Measurements from ENCODE around the gene SULT6B1. TPM values are rescaled to one million over a fixed set of nuclear protein-coding genes. Genes with fewer than 3 reads are reported as not detected.
"Not testable (repeated sequence)": the region's sequence is repeated elsewhere in the genome, so short reads cannot be mapped to it uniquely, and the experiment has no call there.

Gene SULT6B1
- total RNA-seq, 2 experiments from 2014 or later, result not detected

- intact Hi-C loops (cut with DNase I, micrococcal nuclease), result loop anchor here (1.0 kb wide), 4 partner anchors 28 to 128 kb away; partner anchors contain the start of genes CEBPZ (in 2 of the 2), NDUFAF7 (in 2 of the 2) and PRKD3 (in 1 of the 2)
- H3K27me3 Mint-ChIP-seq; H3K9me3 Mint-ChIP-seq (ENCODE audit: low read depth); DNase-seq; POLR2A ChIA-PET: not testable (repeated sequence)
- Mint-ChIP-seq H3K27ac (peak overlapping the region; percentile 95), H3K4me1 (peaks cover 28% of the 10 kb centered on the region), H3K4me3 (peak overlapping the region; percentile 86), H3K36me3 (ENCODE audit: low read depth) (peaks cover 20% of the 10 kb centered on the region)
- CTCF ChIA-PET, result interaction anchor here (0.6 to 1.9 kb wide), 2 partner anchors 27 to 1193 kb away, joined by 3 to 5 read pairs; no protein-coding TSS in a partner anchor
- peak; percentile 15 for ATAC-seq
Measured at GRCh38 chr2:37195862-37196319, 7.4 kb upstream of the SULT6B1 start.

- ATAC-seq (no peak), DNase-seq (no peak)
- CTCF ChIA-PET, result no interaction called here
- intact Hi-C loops (cut with DNase I, micrococcal nuclease), result no loop called here
- Mint-ChIP-seq H3K9me3 (ENCODE audit: low read depth) (no peaks in the 10 kb centered on the region), H3K4me1 (peaks cover 10% of the 10 kb centered on the region), H3K36me3 (ENCODE audit: low read depth) (peaks cover 3% of the 10 kb centered on the region), H3K4me3 (no peak overlapping the region), H3K27me3 (no peaks in the 10 kb centered on the region), H3K27ac (no peak overlapping the region)
- POLR2A ChIA-PET, result no interaction called here
Measured at GRCh38 chr2:37192551-37192950, 4.1 kb upstream of the SULT6B1 start.

GRCh38 chr2:37191747-37192146 is 3.3 kb upstream of the SULT6B1 start:
- ChIA-PET CTCF (no interaction called here), POLR2A (no interaction called here)
- Mint-ChIP-seq H3K36me3 (ENCODE audit: low read depth) (peaks cover 3% of the 10 kb centered on the region), H3K9me3 (ENCODE audit: low read depth) (no peaks in the 10 kb centered on the region), H3K27me3 (no peaks in the 10 kb centered on the region), H3K4me3 (no peak overlapping the region), H3K4me1 (peaks cover 4% of the 10 kb centered on the region), H3K27ac (no peak overlapping the region)
- intact Hi-C loops (cut with DNase I, micrococcal nuclease), result no loop called here
- no peak for ATAC-seq
- no peak for DNase-seq

GRCh38 chr2:37191253-37191652 is 2.8 kb upstream of the SULT6B1 start:
- Mint-ChIP-seq H3K9me3 (ENCODE audit: low read depth) (no peaks in the 10 kb centered on the region), H3K4me3 (no peak overlapping the region), H3K27ac (no peak overlapping the region), H3K27me3 (no peaks in the 10 kb centered on the region), H3K4me1 (peaks cover 4% of the 10 kb centered on the region), H3K36me3 (ENCODE audit: low read depth) (peaks cover 2% of the 10 kb centered on the region)
- ChIA-PET CTCF (no interaction called here), POLR2A (no interaction called here)
- ATAC-seq (no peak), DNase-seq (no peak)
- intact Hi-C loops (cut with DNase I, micrococcal nuclease), result no loop called here

GRCh38 chr2:37190290-37190689 is 1.8 kb upstream of the SULT6B1 start:
- Mint-ChIP-seq H3K9me3 (ENCODE audit: low read depth) (no peaks in the 10 kb centered on the region), H3K27ac (no peak overlapping the region), H3K4me1 (peaks cover 2% of the 10 kb centered on the region), H3K4me3 (no peak overlapping the region), H3K36me3 (ENCODE audit: low read depth) (no peaks in the 10 kb centered on the region), H3K27me3 (peaks cover 3% of the 10 kb centered on the region)
- ChIA-PET POLR2A (interaction anchor here (0.6 kb wide), 1 partner anchor 24 kb away, joined by 3 read pairs; no protein-coding TSS in a partner anchor), CTCF (interaction anchor here (0.9 kb wide), 1 partner anchor 10 kb away, joined by 4 read pairs; no protein-coding TSS in a partner anchor)
- peak; percentile 12 for ATAC-seq
- intact Hi-C loops (cut with DNase I, micrococcal nuclease), result no loop called here
- no peak for DNase-seq

GRCh38 chr2:37189452-37190153 is 1.1 kb upstream of the SULT6B1 start:
- Mint-ChIP-seq H3K9me3 (ENCODE audit: low read depth) (no peaks in the 10 kb centered on the region), H3K36me3 (ENCODE audit: low read depth) (no peaks in the 10 kb centered on the region), H3K4me1 (peaks cover 2% of the 10 kb centered on the region), H3K27me3 (peaks cover 3% of the 10 kb centered on the region), H3K27ac (no peak overlapping the region), H3K4me3 (no peak overlapping the region)
- CTCF ChIA-PET, result interaction anchor here (0.8 kb wide), 1 partner anchor 20 kb away, joined by 4 read pairs; no protein-coding TSS in a partner anchor
- intact Hi-C loops (cut with DNase I, micrococcal nuclease), result no loop called here
- ATAC-seq (peak; percentile 88), DNase-seq (peak; percentile 22)
- POLR2A ChIA-PET, result interaction anchor here (0.6 kb wide), 1 partner anchor 23 kb away, joined by 3 read pairs; no protein-coding TSS in a partner anchor

- Mint-ChIP-seq H3K27me3 (peaks cover 19% of the 10 kb centered on the region), H3K4me1 (no peaks in the 10 kb centered on the region), H3K36me3 (ENCODE audit: low read depth) (no peaks in the 10 kb centered on the region), H3K27ac (no peak overlapping the region), H3K9me3 (ENCODE audit: low read depth) (no peaks in the 10 kb centered on the region), H3K4me3 (no peak overlapping the region)
- ATAC-seq (no peak), DNase-seq (no peak)
- intact Hi-C loops (cut with DNase I, micrococcal nuclease), result no loop called here
- ChIA-PET POLR2A (interaction anchor here (0.6 kb wide), 1 partner anchor 11 kb away, joined by 3 read pairs; no protein-coding TSS in a partner anchor), CTCF (no interaction called here)
Measured at GRCh38 chr2:37181726-37182684, 6.5 kb downstream of the SULT6B1 start.

GRCh38 chr2:37180640-37181039 is 7.8 kb downstream of the SULT6B1 start:
- Mint-ChIP-seq H3K4me3 (no peak overlapping the region), H3K36me3 (ENCODE audit: low read depth) (no peaks in the 10 kb centered on the region), H3K27ac (no peak overlapping the region), H3K27me3 (peaks cover 15% of the 10 kb centered on the region), H3K4me1 (no peaks in the 10 kb centered on the region), H3K9me3 (ENCODE audit: low read depth) (no peaks in the 10 kb centered on the region)
- intact Hi-C loops (cut with DNase I, micrococcal nuclease), result no loop called here
- POLR2A ChIA-PET, result no interaction called here
- CTCF ChIA-PET, result interaction anchor here (0.6 to 1.6 kb wide), 2 partner anchors 10 to 690 kb away, joined by 4 read pairs; no protein-coding TSS in a partner anchor
- no peak for ATAC-seq
- DNase-seq, result no peak

GRCh38 chr2:37180006-37180639 is 8.3 kb downstream of the SULT6B1 start:
- no peak for DNase-seq
- no peak for ATAC-seq
- Mint-ChIP-seq H3K4me3 (no peak overlapping the region), H3K4me1 (no peaks in the 10 kb centered on the region), H3K36me3 (ENCODE audit: low read depth) (no peaks in the 10 kb centered on the region), H3K27me3 (peaks cover 15% of the 10 kb centered on the region), H3K9me3 (ENCODE audit: low read depth) (no peaks in the 10 kb centered on the region), H3K27ac (no peak overlapping the region)
- CTCF ChIA-PET, result interaction anchor here (0.6 to 3.3 kb wide), 4 partner anchors 9 to 691 kb away, joined by 3 to 18 read pairs (median 4); no protein-coding TSS in a partner anchor
- intact Hi-C loops (cut with DNase I, micrococcal nuclease), result no loop called here
- POLR2A ChIA-PET, result no interaction called here

GRCh38 chr2:37173741-37174140 is 14.7 kb downstream of the SULT6B1 start:
- no peak overlapping the region for H3K27ac Mint-ChIP-seq
- H3K27me3 Mint-ChIP-seq, result no peaks in the 10 kb centered on the region
- ATAC-seq, result no peak
- H3K4me1 Mint-ChIP-seq, result no peaks in the 10 kb centered on the region
- ChIA-PET POLR2A (no interaction called here), CTCF (no interaction called here)
- no peaks in the 10 kb centered on the region for H3K9me3 Mint-ChIP-seq (ENCODE audit: low read depth)
- no peaks in the 10 kb centered on the region for H3K36me3 Mint-ChIP-seq (ENCODE audit: low read depth)
- intact Hi-C loops (cut with DNase I, micrococcal nuclease), result no loop called here
- no peak overlapping the region for H3K4me3 Mint-ChIP-seq
- DNase-seq, result no peak

- no peaks in the 10 kb centered on the region for H3K27me3 Mint-ChIP-seq
- CTCF ChIA-PET, result interaction anchor here (0.6 to 1.5 kb wide), 9 partner anchors 8 to 1194 kb away, joined by 3 to 5 read pairs (median 3); partner anchors contain the start of genes CEBPZ and NDUFAF7
Measured at GRCh38 chr2:37171624-37171950, 16.9 kb downstream of the SULT6B1 start.

More at GRCh38 chr2:37171624-37171950, 16.9 kb downstream of the SULT6B1 start:
- ATAC-seq (no peak), DNase-seq (no peak)
- H3K4me3 Mint-ChIP-seq, result no peak overlapping the region
- intact Hi-C loops (cut with DNase I, micrococcal nuclease), result no loop called here
- H3K4me1 Mint-ChIP-seq, result no peaks in the 10 kb centered on the region
- no peaks in the 10 kb centered on the region for H3K9me3 Mint-ChIP-seq (ENCODE audit: low read depth)
- H3K27ac Mint-ChIP-seq, result no peak overlapping the region
- POLR2A ChIA-PET, result interaction anchor here (0.6 to 0.7 kb wide), 2 partner anchors 10 to 73 kb away, joined by 3 to 6 read pairs; no protein-coding TSS in a partner anchor
- H3K36me3 Mint-ChIP-seq (ENCODE audit: low read depth), result no peaks in the 10 kb centered on the region

Measured in activated CD4-positive, alpha-beta T cell treated with anti-CD3 and anti-CD28 coated beads for 36 hours (primary cell).